H1 (cell line): Measurements from ENCODE around the gene QSOX2. TPM values are rescaled to one million over a fixed set of nuclear protein-coding genes. Genes with fewer than 3 reads are reported as not detected.

Source experiments
- CHD1 ChIP-seq: IDR thresholded peaks from 2 replicates; pipeline ENCODE4 v1.6.1; 2012; ENCODE audit warnings: low read depth, low read length, improper control_type of control experiment
- EP300 ChIP-seq, 2 experiments: IDR thresholded peaks; 1 replicate in 1 of 2; 2 replicates in 1 of 2; pipeline ENCODE4 v1.6.1; 2011 to 2012; ENCODE audit warnings: low read depth in 2 of 2, low read length in 2 of 2, mild to moderate bottlenecking in 2 of 2, borderline replicate concordance in 1 of 2, inconsistent platforms in 1 of 2, moderate library complexity in 1 of 2
- GTF2F1 ChIP-seq: IDR thresholded peaks from 2 replicates; pipeline ENCODE4 v1.6.1; 2012; ENCODE audit warnings: low read depth, low read length, improper control_type of control experiment, borderline replicate concordance
- HDAC2 ChIP-seq, 2 experiments: fragments of 300-600 bp in 1 of 2; sonication (generic) in 1 of 2; IDR thresholded peaks; 2 replicates each; pipeline ENCODE4 v1.6.1; 2011 to 2012; ENCODE audit warnings: low read depth in 2 of 2, low read length in 2 of 2, mild to moderate bottlenecking in 2 of 2, moderate library complexity in 2 of 2, borderline replicate concordance in 1 of 2, inconsistent platforms in 1 of 2
- RXRA ChIP-seq: IDR thresholded peaks from 2 replicates; pipeline ENCODE4 v1.6.1; 2011; ENCODE audit warnings: low read depth, mild to moderate bottlenecking, low read length, moderate library complexity; ENCODE audit not compliant: insufficient read depth
- SIX5 ChIP-seq: IDR thresholded peaks from 2 replicates; pipeline ENCODE4 v1.6.1; 2011; ENCODE audit warnings: mild to moderate bottlenecking, low read depth, low read length
- SRF ChIP-seq: IDR thresholded peaks from 2 replicates; pipeline ENCODE4 v1.6.1; 2011; ENCODE audit warnings: mild to moderate bottlenecking, low read depth, low read length, moderate library complexity
- TCF12 ChIP-seq: IDR thresholded peaks from 2 replicates; pipeline ENCODE4 v1.6.1; 2011; ENCODE audit warnings: low read depth, mild to moderate bottlenecking, low read length
- TEAD4 ChIP-seq: IDR thresholded peaks from 2 replicates; pipeline ENCODE4 v1.6.1; 2012; ENCODE audit warnings: low read depth, low read length, inconsistent platforms, mixed read lengths
- polyA plus RNA-seq, 7 experiments: library from polyadenylated mRNA; depleted of rRNA in 3 of 7; stranded (reverse) in 5 of 7; unstranded in 2 of 7; fragments of >200 nt in 5 of 7; fragments of 200-250 nt in 2 of 7; gene quantifications; 1 replicate in 5 of 7; 2 replicates in 1 of 7; 4 replicates in 1 of 7; pipeline versions ENCODE4 v1.2.1 to v1.2.3, GENCODE V29; 2011 to 2013; ENCODE audit warnings: missing spikeins in 2 of 7, mixed read lengths in 2 of 7
- total RNA-seq: library from RNA; stranded (reverse); fragmentation: NEBNext Ultra II Directional; extraction: Animal tissue kit (Norgen Biotek cat#: 25700); gene quantifications from 2 replicates; pipeline ENCODE4 v1.2.1, GENCODE V29; 2021
- TF ChIP-seq, protein P1 (sequence below): fragments of 300-600 bp; sonication (generic); IDR thresholded peaks from 2 replicates; pipeline ENCODE4 v1.7.1; 2012; ENCODE audit warnings: low read length, moderate library complexity, mild to moderate bottlenecking, inconsistent platforms; ENCODE audit not compliant: insufficient replicate concordance

The QSOX2 gene
- total and polyA plus RNA-seq, 2 of the 8 experiments (the other 6 are each of a cell fraction or from before 2014, with no cell fraction given), result 18.0 to 28.6 TPM

DNA sequence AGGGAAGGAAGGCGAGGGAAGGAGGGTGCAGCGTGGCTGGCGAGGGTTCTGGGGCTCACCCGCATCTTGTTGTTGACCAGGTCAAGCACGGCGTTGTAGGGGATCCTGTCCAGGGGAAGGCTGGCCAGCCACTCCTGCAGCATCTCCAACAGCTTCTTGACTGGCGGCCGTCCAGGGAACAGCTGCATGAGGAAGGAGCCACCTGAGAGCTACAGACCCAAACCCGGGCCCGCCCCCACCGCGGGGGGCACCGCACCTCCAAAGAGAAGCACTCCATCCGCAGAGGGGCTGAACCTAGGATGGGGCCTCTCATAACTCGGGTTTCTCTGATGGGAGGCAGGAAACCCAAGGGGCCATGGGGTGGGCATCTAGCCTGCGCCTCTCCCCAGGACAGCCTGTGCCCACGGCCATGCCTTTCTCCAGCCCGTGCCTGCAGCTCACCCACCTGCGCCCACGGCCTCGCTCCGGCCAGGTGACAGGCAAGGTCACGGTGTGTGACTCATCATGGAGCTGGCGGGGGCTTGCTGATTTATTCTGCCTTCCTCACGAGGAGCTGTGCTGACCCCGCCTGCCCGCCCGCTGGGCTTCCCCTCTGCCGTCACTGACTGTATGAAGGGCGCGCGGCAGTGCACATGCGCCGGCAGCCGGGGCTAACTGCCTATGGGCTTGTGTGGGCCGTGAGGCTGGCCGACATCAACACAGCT, 28.9 kb downstream of the QSOX2 start (continued):
- TF ChIP-seq, protein P1, sequence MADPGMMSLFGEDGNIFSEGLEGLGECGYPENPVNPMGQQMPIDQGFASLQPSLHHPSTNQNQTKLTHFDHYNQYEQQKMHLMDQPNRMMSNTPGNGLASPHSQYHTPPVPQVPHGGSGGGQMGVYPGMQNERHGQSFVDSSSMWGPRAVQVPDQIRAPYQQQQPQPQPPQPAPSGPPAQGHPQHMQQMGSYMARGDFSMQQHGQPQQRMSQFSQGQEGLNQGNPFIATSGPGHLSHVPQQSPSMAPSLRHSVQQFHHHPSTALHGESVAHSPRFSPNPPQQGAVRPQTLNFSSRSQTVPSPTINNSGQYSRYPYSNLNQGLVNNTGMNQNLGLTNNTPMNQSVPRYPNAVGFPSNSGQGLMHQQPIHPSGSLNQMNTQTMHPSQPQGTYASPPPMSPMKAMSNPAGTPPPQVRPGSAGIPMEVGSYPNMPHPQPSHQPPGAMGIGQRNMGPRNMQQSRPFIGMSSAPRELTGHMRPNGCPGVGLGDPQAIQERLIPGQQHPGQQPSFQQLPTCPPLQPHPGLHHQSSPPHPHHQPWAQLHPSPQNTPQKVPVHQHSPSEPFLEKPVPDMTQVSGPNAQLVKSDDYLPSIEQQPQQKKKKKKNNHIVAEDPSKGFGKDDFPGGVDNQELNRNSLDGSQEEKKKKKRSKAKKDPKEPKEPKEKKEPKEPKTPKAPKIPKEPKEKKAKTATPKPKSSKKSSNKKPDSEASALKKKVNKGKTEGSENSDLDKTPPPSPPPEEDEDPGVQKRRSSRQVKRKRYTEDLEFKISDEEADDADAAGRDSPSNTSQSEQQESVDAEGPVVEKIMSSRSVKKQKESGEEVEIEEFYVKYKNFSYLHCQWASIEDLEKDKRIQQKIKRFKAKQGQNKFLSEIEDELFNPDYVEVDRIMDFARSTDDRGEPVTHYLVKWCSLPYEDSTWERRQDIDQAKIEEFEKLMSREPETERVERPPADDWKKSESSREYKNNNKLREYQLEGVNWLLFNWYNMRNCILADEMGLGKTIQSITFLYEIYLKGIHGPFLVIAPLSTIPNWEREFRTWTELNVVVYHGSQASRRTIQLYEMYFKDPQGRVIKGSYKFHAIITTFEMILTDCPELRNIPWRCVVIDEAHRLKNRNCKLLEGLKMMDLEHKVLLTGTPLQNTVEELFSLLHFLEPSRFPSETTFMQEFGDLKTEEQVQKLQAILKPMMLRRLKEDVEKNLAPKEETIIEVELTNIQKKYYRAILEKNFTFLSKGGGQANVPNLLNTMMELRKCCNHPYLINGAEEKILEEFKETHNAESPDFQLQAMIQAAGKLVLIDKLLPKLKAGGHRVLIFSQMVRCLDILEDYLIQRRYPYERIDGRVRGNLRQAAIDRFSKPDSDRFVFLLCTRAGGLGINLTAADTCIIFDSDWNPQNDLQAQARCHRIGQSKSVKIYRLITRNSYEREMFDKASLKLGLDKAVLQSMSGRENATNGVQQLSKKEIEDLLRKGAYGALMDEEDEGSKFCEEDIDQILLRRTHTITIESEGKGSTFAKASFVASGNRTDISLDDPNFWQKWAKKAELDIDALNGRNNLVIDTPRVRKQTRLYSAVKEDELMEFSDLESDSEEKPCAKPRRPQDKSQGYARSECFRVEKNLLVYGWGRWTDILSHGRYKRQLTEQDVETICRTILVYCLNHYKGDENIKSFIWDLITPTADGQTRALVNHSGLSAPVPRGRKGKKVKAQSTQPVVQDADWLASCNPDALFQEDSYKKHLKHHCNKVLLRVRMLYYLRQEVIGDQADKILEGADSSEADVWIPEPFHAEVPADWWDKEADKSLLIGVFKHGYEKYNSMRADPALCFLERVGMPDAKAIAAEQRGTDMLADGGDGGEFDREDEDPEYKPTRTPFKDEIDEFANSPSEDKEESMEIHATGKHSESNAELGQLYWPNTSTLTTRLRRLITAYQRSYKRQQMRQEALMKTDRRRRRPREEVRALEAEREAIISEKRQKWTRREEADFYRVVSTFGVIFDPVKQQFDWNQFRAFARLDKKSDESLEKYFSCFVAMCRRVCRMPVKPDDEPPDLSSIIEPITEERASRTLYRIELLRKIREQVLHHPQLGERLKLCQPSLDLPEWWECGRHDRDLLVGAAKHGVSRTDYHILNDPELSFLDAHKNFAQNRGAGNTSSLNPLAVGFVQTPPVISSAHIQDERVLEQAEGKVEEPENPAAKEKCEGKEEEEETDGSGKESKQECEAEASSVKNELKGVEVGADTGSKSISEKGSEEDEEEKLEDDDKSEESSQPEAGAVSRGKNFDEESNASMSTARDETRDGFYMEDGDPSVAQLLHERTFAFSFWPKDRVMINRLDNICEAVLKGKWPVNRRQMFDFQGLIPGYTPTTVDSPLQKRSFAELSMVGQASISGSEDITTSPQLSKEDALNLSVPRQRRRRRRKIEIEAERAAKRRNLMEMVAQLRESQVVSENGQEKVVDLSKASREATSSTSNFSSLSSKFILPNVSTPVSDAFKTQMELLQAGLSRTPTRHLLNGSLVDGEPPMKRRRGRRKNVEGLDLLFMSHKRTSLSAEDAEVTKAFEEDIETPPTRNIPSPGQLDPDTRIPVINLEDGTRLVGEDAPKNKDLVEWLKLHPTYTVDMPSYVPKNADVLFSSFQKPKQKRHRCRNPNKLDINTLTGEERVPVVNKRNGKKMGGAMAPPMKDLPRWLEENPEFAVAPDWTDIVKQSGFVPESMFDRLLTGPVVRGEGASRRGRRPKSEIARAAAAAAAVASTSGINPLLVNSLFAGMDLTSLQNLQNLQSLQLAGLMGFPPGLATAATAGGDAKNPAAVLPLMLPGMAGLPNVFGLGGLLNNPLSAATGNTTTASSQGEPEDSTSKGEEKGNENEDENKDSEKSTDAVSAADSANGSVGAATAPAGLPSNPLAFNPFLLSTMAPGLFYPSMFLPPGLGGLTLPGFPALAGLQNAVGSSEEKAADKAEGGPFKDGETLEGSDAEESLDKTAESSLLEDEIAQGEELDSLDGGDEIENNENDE, result no peak
- TF ChIP-seq GTF2F1, result no peak
- no peak for TF ChIP-seq CHD1
- no peak for TF ChIP-seq SIX5
- TF ChIP-seq TCF12, result no peak
- TF ChIP-seq RXRA, result no peak
- TF ChIP-seq TEAD4, result no peak
- no peak for TF ChIP-seq EP300 (IDR thresholded peaks at IDR 0.05; ENCODE audit: borderline replicate concordance in 1 of 2, low read depth in 2 of 2, low read length in 2 of 2)
- no peak for TF ChIP-seq HDAC2 (IDR thresholded peaks at IDR 0.05; ENCODE audit: borderline replicate concordance in 1 of 2, low read depth in 2 of 2, low read length in 2 of 2)
- no peak for TF ChIP-seq SRF
